CD1c-positive myeloid dendritic cell (primary cell): ENCODE data around the gene RBBP8NL.

Experiments
- DNase-seq: peaks from one replicate; pipeline ENCODE4 v3.0.0-alpha.2; 2016; ENCODE audit errors: extremely low spot score

RBBP8NL gene

GRCh38 chr20:62363920-62364851 lies 63.2 kb downstream of the RBBP8NL start:
- DNase-seq = no peak

DNA sequence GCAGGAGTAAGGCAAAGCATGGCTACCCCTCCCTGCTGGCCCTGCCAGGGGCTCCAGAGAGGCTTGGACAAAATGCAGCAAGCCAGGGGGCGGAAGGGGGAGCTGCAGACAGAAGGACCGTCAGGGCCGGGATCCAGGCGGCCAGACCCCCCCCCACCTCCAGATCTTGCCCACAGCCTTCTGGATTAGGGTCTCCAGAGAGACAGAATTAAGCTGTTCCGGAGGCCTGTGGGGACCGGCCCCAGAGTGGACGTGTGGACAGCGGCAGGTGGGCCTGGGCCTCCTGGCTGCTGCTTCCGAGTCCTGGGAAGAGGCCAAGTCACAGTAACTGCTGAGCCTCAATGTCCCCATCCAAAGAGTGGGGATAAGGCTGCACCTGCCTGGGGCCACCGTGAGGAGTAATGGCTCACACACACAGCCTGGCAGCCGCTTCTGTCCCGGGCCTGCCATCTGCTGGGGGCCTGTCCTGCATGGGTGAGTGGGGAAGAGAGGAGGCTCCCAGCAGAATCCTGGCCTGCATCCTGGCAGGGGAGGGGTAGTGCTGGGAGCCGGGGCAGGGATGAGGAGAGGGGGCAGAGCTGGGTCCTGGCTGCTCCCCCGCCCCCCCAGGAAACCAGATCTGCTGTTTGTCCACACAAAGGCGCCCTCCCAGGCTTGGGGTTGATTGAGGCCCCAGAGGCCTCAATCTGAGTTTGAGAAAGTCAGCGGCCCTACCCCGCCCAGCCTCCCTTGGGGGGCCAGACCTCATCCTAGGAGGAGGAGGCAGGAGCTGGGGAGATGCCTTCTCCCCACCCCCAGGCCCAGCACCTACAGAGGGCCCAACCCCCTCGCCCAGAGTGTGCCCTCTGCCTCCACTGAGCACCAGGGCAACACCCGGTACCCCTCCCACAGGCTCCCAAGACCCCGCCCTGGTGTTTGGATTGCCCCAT lies 64.1 kb downstream of the RBBP8NL start:
- no peak for DNase-seq

DNA sequence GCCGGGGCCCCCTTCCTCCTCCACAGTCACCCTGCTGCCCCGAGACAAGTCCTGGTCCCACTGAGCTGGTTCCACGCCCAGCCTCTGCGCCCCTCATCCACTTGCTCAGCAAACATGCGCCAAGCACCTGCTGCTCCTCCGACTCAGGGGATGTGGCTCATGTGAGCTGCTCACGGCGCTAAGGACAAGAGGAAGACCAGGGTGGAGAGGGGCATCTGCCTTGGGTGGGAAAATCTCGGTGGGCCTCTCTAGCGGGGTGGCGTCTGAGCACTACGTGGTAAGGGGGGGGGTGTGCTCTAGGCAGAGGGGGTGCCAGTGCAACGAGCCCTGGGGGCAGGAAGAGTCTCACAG lies 64.8 kb downstream of the RBBP8NL start:
- DNase-seq = no peak

GRCh38 chr20:62361799-62362589 lies 65.3 kb downstream of the RBBP8NL start:
- no peak for DNase-seq

DNA sequence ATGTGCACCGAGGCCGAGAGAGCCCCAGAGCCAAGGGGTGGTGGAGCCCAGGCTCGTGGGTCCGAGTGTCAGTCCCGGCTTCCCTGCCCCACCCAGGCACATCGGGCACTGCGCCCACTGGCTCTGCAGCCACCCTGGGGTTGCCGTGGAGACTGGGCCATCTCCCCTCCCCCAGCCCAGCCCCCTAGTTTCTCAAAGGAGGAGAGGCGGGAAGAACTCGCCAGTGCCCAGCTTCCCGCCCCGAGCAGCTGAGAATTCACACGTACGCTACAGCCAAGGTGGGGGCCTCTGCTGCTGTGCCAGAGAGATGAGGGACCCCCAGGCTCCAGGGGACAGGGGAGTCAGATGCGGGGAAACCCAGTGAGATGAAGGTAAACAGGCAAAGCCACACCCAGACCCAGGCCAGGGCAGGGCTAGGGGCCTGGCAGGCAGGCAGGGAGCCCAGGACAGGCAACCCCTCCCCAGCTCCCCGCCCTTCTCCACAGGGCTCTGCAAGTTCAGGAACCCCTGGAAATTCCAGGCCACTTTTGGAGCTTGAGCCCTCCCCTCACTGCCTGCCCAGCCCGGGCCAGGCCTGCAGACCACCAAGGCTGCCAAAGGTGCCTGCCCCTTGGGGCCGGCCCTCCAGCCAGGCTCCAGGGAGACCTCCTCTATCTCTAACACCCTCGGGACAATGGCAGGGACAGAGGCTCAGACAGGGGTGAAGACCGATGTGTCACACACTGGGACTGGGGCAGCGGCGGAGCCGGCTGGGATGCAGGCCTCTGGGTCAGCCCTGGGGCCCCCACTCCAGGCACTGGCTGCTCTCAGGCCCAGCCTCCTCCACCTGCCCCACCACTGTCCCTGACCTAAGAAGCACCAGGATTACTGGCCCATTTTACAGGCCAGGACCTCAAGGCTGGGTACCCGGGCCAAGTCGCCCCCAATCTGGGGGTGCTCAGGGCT lies 66.2 kb downstream of the RBBP8NL start:
- no peak for DNase-seq
